HCT116 (cell line): ENCODE data around the gene IL6R. TPM values are rescaled to one million over a fixed set of nuclear protein-coding genes. Genes with fewer than 3 reads are reported as not detected.

Experiments
- ATAC-seq: fragments of 200-7000 bp; cut with Tn5 transposase; 2 replicates; pipeline ENCODE4 v1.9.1; 2020; ENCODE audit warnings: mild to moderate bottlenecking, moderate library complexity
- BruUV-seq: library from RNA; stranded (reverse); fragments of 400-500 nt; replicated peaks from 2 replicates; lab custom pipeline; 2021; lab: Mats Ljungman, UMichigan
- CTCF ChIA-PET: fragments of 300-600 bp; sonication (Branson Sonifier 250); formaldehyde crosslinking; loops from one replicate; lab custom pipeline; 2021; ENCODE audit warnings: antibody characterized with exemption; lab: Charles Lee
- POLR2A ChIA-PET: fragments of 300-600, 350-600 bp; sonication (Branson Sonifier 250); formaldehyde crosslinking; loops from one replicate; lab custom pipeline; 2021; ENCODE audit warnings: antibody characterized with exemption; lab: Charles Lee
- RAD21 ChIA-PET, 2 experiments: fragments of 300-600 bp; sonication (Branson Sonifier 250); formaldehyde crosslinking; loops; one replicate each; lab custom pipeline; 2023; ENCODE audit warnings: low total read pairs in 2 of 2; ENCODE audit not compliant: uncharacterized antibody in 2 of 2, unreplicated experiment in 2 of 2, low non-redundant PET in 1 of 2; lab: Charles Lee
- DNase-seq: peaks from one replicate; pipeline ENCODE4 v3.0.0-alpha.2; 2010; ENCODE audit warnings: low read depth, low spot score
- H2AFZ ChIP-seq: fragments of 200-600 bp; shearing (Covaris generic), sonication (generic); 2 replicates; pipeline ENCODE4 v1.6.1; 2017; ENCODE audit warnings: low read depth, mixed run types, mixed read lengths, antibody characterized with exemption, low read length; ENCODE audit not compliant: poor library complexity, severe bottlenecking
- H3K27ac ChIP-seq: 2 replicates; pipeline ENCODE4 v1.5.1; 2012; ENCODE audit warnings: low read depth, low read length
- H3K27me3 ChIP-seq: fragments of 200-600 bp; sonication (generic); 2 replicates; pipeline ENCODE4 v1.6.1; 2016; ENCODE audit warnings: mixed run types, low read length, mixed read lengths; ENCODE audit not compliant: insufficient read depth
- H3K36me3 ChIP-seq, 2 experiments: fragments of 200-500 bp in 1 of 2; fragments of 200-600 bp in 1 of 2; sonication (Bioruptor generic) in 1 of 2; sonication (generic) in 1 of 2; 2 replicates each; pipeline versions ENCODE4 v1.5.1 to v1.6.1; 2014 to 2016; ENCODE audit warnings: low read length in 2 of 2, inconsistent platforms in 1 of 2, mixed read lengths in 1 of 2, mixed run types in 1 of 2; ENCODE audit not compliant: insufficient read depth in 2 of 2, control insufficient read depth in 1 of 2
- H3K4me1 ChIP-seq, 2 experiments: fragments of 200-600 bp in 1 of 2; sonication (generic) in 1 of 2; 2 replicates each; pipeline versions ENCODE4 v1.5.1 to v1.6.1; 2012 to 2017; ENCODE audit warnings: low read length in 2 of 2, inconsistent platforms in 1 of 2, mild to moderate bottlenecking in 1 of 2, mixed read lengths in 1 of 2, mixed run types in 1 of 2, moderate library complexity in 1 of 2; ENCODE audit not compliant: insufficient read depth in 2 of 2, control insufficient read depth in 1 of 2
- H3K4me2 ChIP-seq: fragments of 200-600 bp; sonication (generic); 2 replicates; pipeline ENCODE4 v1.6.1; 2017; ENCODE audit warnings: mixed run types, low read length, mixed read lengths
- H3K4me3 ChIP-seq, 2 experiments: fragments of 200-600 bp in 1 of 2; sonication (generic) in 1 of 2; replicated peaks in 1 of 2; 2 replicates each; pipeline ENCODE4 v1.5.1; 2011 to 2016; ENCODE audit warnings: low read length in 2 of 2, control low read depth in 1 of 2, low read depth in 1 of 2, mild to moderate bottlenecking in 1 of 2, mixed read lengths in 1 of 2, mixed run types in 1 of 2
- H3K79me2 ChIP-seq: fragments of 200-600 bp; sonication (generic); 2 replicates; pipeline ENCODE4 v1.6.1; 2017; ENCODE audit warnings: mild to moderate bottlenecking, mixed run types, low read length, moderate library complexity, mixed read lengths; ENCODE audit not compliant: insufficient read depth
- H3K9ac ChIP-seq: fragments of 200-600 bp; sonication (generic); 2 replicates; pipeline ENCODE4 v1.6.1; 2016; ENCODE audit warnings: low read length, mixed read lengths
- H3K9me2 ChIP-seq: fragments of 200-600 bp; sonication (generic), shearing (Covaris generic); 2 replicates; pipeline ENCODE4 v1.6.1; 2017; ENCODE audit warnings: mixed run types, mild to moderate bottlenecking, moderate library complexity; ENCODE audit not compliant: insufficient read depth
- H3K9me3 ChIP-seq, 2 experiments: fragments of 200-500 bp in 1 of 2; fragments of 200-600 bp in 1 of 2; sonication (Bioruptor generic) in 1 of 2; sonication (generic) in 1 of 2; 2 replicates each; pipeline ENCODE4 v1.6.1; 2014 to 2017; ENCODE audit warnings: low read length in 2 of 2, mixed read lengths in 2 of 2, inconsistent platforms in 1 of 2, low read depth in 1 of 2, mild to moderate bottlenecking in 1 of 2, mixed run types in 1 of 2, moderate library complexity in 1 of 2; ENCODE audit not compliant: control insufficient read depth in 1 of 2, insufficient read depth in 1 of 2
- H4K20me1 ChIP-seq: fragments of 200-600 bp; sonication (generic), shearing (Covaris generic); 2 replicates; pipeline ENCODE4 v1.6.1; 2017; ENCODE audit warnings: mixed run types, mild to moderate bottlenecking, moderate library complexity; ENCODE audit not compliant: insufficient read depth
- CBX3 ChIP-seq: IDR thresholded peaks from 2 replicates; pipeline ENCODE4 v1.6.1; 2012; ENCODE audit warnings: low read depth
- CEBPB ChIP-seq: IDR thresholded peaks from 2 replicates; pipeline ENCODE4 v1.6.1; 2012; ENCODE audit warnings: low read depth
- CTCF ChIP-seq, 3 experiments: fragments of 200-600 bp in 1 of 3; sonication (generic) in 1 of 3; IDR thresholded peaks in 2 of 3; conservative IDR thresholded peaks in 1 of 3; 2 replicates each; pipeline ENCODE4 v1.5.1; 2012 to 2017; ENCODE audit warnings: low read depth in 2 of 3, low read length in 2 of 3, antibody characterized with exemption in 1 of 3, borderline replicate concordance in 1 of 3, control low read depth in 1 of 3, mild to moderate bottlenecking in 1 of 3, mixed read lengths in 1 of 3, mixed run types in 1 of 3, moderate library complexity in 1 of 3; ENCODE audit not compliant: insufficient read depth in 1 of 3
- ELF1 ChIP-seq: IDR thresholded peaks from 2 replicates; pipeline ENCODE4 v1.6.1; 2012; ENCODE audit warnings: low read depth, borderline replicate concordance
- EZH2 ChIP-seq: fragments of 200-600 bp; sonication (generic); IDR thresholded peaks from 2 replicates; pipeline ENCODE4 v1.6.1; 2017; ENCODE audit warnings: antibody characterized with exemption, mixed run types
- FOSL1 ChIP-seq: IDR thresholded peaks from 2 replicates; pipeline ENCODE4 v1.6.1; 2012; ENCODE audit warnings: low read depth
- MAX ChIP-seq: IDR thresholded peaks from 2 replicates; pipeline ENCODE4 v1.6.1; 2012
- POLR2A ChIP-seq: IDR thresholded peaks from 2 replicates; pipeline ENCODE4 v1.7.0; 2011; ENCODE audit warnings: borderline replicate concordance; ENCODE audit not compliant: insufficient read depth, insufficient read length; ENCODE audit errors: extremely low read depth
- POLR2AphosphoS5 ChIP-seq: IDR thresholded peaks from 2 replicates; pipeline ENCODE4 v1.6.1; 2011; ENCODE audit warnings: mild to moderate bottlenecking, low read depth, low read length, moderate library complexity
- RAD21 ChIP-seq: IDR thresholded peaks from 2 replicates; pipeline ENCODE4 v1.6.1; 2012; ENCODE audit warnings: low read depth, mild to moderate bottlenecking
- SP1 ChIP-seq: IDR thresholded peaks from 2 replicates; pipeline ENCODE4 v1.6.1; 2012; ENCODE audit warnings: low read depth
- YY1 ChIP-seq: IDR thresholded peaks from 2 replicates; pipeline ENCODE4 v1.6.1; 2011; ENCODE audit warnings: low read length, low read depth, moderate library complexity, mild to moderate bottlenecking; ENCODE audit not compliant: insufficient replicate concordance; ENCODE audit errors: extremely low read depth
- ZBTB33 ChIP-seq: IDR thresholded peaks from 2 replicates; pipeline ENCODE4 v1.6.1; 2011; ENCODE audit warnings: mild to moderate bottlenecking, low read length, moderate library complexity; ENCODE audit not compliant: insufficient replicate concordance; ENCODE audit errors: extremely low read depth
- ZFX ChIP-seq: fragments of 450-650 bp; IDR thresholded peaks from 2 replicates; pipeline ENCODE4 v1.6.1; 2017
- intact Hi-C: fragments of 100-400 bp; cut with micrococcal nuclease; formaldehyde crosslinking; loops from 2 replicates; pipeline ENCODE4 v1.10.0; 2022
- total RNA-seq: library from RNA; stranded (reverse); gene quantifications from one replicate; pipeline ENCODE4 v1.2.1, GENCODE V29; 2021; ENCODE audit not compliant: unreplicated experiment

The IL6R gene
- total RNA-seq, 1 experiment from 2014 or later: 6.8 TPM

GRCh38 chr1:154418923-154419619 lies 13.9 kb downstream of the IL6R start (continued):
- TF ChIP-seq CTCF (IDR thresholded peaks at IDR 0.05 in 2 of 3, conservative IDR thresholded peaks at IDR 0.05 in 1 of 3; ENCODE audit: borderline replicate concordance in 1 of 3, insufficient read depth in 1 of 3, low read depth in 2 of 3, low read length in 2 of 3): no peak
- no peak for TF ChIP-seq CBX3
- no peak for TF ChIP-seq ELF1

GRCh38 chr1:154419620-154420571 lies 14.8 kb downstream of the IL6R start:
- Histone ChIP-seq H3K36me3 (no peaks in the 10 kb centered on the region), H3K4me2 (peak overlapping the region; percentile 78), H3K79me2 (no peaks in the 10 kb centered on the region), H3K27me3 (no peaks in the 10 kb centered on the region), H3K27ac (peak overlapping the region; percentile 36; the same call in 1 of the 2 replicates), H3K9me2 (no peaks in the 10 kb centered on the region), H3K4me3 (peak overlapping the region in 1 of 2 experiments; percentile 4; a peak in 1 of 4 replicates), H3K4me1 (peaks cover 62 to 81% of the 10 kb centered on the region in 2 experiments), H3K9ac (peak overlapping the region; percentile 57), H2AFZ (no peak overlapping the region), H4K20me1 (no peaks in the 10 kb centered on the region), H3K9me3 (no peaks in the 10 kb centered on the region)
- intact Hi-C loops: loop anchor here (2.0 kb wide), 1 partner anchor 13 kb away; no protein-coding TSS in a partner anchor
- ChIA-PET RAD21 (interaction anchor here (0.8 to 1.3 kb wide), 2 partner anchors 13 to 14 kb away, joined by 3 read pairs; no protein-coding TSS in a partner anchor), POLR2A (interaction anchor here (0.6 to 2.5 kb wide), 2 partner anchors 7 to 25 kb away, joined by 4 to 7 read pairs; no protein-coding TSS in a partner anchor), CTCF (interaction anchor here (0.7 to 2.1 kb wide), 4 partner anchors 14 to 127 kb away, joined by 3 to 9 read pairs (median 4); no protein-coding TSS in a partner anchor)
- DNase-seq (no peak), ATAC-seq (peak; percentile 17; the same call in 1 of the 2 replicates)
- no TSS peak for BruUV-seq
- TF ChIP-seq RAD21 (no peak), POLR2AphosphoS5 (no peak), YY1 (no peak), ZFX (no peak), CTCF (IDR thresholded peaks at IDR 0.05 in 2 of 3, conservative IDR thresholded peaks at IDR 0.05 in 1 of 3; ENCODE audit: borderline replicate concordance in 1 of 3, insufficient read depth in 1 of 3, low read depth in 2 of 3, low read length in 2 of 3) (no peak), SP1 (peak; percentile 58; the same call in 1 of the 2 replicates), EZH2 (no peak), ZBTB33 (no peak), POLR2A (no peak), FOSL1 (peak; percentile 81), CEBPB (no peak), MAX (peak; percentile 19; the same call in 1 of the 2 replicates)
